Effector CD8-positive, alpha-beta T cell (primary cell): ENCODE results near the gene PRKAR2A.
"Not testable (repeated sequence)": the region's sequence is repeated elsewhere in the genome, so short reads cannot be mapped to it uniquely, and the experiment has no call there.

ENCODE experiments used
- DNase-seq: peaks from one replicate; lab custom pipeline; 2025; lab: John Stamatoyannopoulos, UW

PRKAR2A gene

DNA sequence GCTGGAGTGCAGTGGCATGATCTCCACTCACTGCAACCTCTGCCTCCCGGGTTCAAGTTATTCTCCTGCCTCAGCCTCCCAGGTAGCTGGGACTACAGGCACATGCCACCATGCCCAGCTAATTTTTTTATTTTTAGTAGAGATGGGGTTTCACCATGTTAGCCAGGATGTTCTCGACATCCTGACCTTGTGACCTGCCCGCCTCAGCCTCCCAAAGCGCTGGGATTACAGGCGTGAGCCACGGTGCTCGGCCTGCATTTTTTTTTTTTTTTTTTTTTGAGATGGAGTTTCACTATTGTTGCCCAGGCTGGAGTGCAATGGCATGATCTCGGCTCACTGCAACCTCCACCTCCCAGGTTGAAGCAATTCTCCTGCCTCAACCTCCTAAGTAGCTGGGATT lies 69.1 kb downstream of the PRKAR2A start:
- not testable (repeated sequence) for DNase-seq

DNA sequence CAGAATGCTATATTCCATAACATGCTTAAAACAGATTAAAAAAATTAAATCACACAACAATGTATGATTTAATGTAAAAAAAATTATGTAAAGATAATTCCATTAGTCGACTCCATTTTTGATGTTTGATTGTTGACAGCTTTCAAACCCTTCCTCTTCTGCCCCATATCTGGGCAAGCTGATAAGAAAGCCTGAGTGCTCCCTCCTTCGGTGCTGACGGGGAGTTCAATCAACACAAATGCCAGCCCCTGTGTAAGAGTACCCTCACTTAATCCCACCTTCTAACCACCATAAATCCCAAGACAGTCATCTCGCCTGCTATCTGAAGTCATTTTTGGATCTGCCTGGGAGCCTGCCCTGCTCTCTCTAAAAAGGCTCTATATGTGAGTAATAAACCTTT lies 70.8 kb downstream of the PRKAR2A start:
- no peak for DNase-seq

DNA sequence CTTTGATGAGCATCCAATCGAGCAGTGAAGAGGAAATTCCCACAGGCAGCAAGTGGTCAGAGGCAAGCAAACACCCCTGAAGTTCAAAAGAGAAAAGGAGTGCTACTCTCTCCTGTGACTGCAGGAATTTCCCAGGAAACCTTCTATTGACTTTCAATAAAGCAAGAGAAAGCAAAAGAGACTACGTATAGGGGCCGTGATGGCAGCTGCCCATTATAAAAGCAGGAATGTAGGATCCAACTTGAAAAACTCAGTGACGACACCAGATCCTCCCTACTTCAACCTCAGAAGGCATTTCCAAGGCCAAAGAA lies 77.5 kb downstream of the PRKAR2A start:
- no peak for DNase-seq

DNA sequence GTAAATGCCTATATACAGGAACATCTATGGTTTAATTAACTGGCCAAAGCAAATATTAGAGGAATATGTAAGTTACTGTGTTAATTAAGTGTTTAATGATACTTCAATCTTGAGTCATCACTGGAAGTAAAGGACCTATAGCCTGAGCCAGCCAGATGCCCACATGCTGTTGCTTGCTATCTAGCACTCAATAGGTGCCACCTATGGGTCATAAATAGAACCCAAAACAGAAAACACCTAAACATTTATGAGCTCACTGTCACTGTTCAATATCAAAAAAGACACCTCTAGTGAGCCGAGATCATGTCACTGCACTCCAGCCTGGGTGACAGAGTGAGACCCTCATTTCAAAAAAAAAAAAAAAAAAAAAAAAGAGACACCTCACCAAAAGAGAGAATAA lies 82.3 kb downstream of the PRKAR2A start:
- no peak for DNase-seq

DNA sequence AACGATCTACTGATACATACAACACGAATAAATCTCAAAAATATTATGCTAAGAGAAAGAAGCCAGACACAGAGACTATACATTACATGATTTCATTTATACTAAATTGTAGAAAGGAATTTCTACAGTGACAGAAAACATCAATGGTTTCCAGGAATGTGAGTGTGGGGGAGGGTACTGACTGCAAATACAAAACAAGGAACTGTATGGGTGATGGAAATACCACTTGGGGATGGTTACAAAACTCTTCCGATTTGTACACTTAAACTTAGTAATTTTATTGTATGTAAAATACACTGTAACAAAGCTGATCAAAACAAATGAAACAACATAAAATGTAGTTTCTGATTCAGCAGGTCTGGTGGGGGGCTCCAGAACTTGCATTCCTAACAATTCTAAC lies 84.9 kb downstream of the PRKAR2A start:
- DNase-seq = no peak

DNA sequence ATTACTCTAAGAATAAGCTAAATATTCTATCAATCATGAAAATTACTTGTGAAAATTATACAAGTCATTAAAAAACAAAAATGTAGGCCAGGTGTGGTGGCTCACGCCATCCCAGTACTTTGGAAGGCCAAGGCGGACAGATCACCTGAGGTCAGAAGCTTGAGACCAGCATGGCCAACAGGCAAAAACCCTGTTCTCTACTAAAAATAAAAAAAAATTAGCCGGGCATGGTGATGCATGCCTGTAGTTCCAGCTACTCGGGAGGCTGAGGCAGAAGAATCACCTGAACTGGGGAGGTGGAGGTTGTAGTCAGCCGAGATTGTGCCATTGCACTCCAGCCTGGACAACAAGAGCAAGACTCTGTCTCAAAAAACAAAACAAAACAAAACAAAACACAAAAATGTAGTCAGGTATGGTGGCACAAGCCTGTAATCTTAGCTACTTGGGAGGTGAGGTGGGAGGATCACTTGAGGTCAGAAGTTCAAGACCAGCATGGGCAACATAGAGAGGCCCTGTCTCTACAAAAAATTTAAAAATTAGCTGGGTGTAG lies 87.6 kb downstream of the PRKAR2A start:
- not testable (repeated sequence) for DNase-seq

DNA sequence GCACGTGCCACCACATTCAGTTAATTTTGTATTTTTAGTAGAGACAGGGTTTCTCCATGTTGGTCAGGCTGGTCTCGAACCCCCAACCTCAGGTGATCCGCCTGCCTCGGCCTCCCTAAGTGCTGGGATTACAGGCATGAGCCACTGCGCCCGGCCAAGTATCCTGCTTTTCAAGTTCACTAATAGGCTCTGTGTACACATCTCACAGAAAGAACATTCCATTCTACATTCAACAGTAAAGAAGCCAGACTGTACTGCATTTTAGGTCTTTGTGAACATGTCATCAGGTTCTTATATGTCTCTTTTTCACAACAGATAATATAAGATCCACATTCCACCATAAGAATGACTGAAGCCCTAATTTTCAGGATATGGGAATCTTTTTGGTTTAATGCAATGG lies 88.1 kb downstream of the PRKAR2A start:
- DNase-seq = not testable (repeated sequence)

DNA sequence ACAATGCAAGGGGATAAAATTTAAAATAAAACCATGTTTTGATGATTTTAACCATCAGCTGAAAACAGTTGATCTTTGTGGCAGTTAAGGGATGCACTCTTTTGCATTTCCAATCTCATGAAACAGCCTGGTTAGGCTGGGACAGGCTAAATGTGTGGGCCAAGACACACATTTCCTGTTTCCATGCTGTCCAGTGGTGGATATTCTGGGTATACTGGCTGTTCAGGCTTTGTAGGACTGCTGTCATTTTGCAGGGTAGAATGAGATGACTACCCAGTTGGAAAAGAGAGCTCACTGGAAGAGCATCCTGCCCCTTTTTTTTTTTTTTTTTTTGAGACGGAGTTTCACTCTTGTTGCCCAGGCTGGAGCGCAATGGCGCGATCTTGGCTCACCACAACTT lies 88.6 kb downstream of the PRKAR2A start:
- DNase-seq = no peak

DNA sequence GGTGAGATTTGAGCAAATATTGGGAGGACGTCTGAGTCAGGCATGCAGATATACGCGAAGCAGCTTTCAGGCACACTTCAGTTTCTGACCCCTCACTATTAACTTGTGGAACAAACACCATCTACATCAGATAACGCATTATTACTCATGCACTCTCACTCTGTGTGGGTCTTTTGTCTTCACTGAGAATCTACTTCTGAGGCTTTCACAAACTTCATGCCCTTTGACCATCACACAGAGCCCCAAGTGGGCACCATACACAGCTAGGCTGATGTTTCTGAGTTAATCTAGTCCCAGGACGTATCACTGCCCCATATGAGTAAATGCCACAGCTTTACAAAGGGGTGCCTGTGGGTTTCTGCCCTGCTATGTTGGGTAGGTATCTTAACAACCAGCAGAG lies 91.0 kb downstream of the PRKAR2A start:
- DNase-seq = no peak

DNA sequence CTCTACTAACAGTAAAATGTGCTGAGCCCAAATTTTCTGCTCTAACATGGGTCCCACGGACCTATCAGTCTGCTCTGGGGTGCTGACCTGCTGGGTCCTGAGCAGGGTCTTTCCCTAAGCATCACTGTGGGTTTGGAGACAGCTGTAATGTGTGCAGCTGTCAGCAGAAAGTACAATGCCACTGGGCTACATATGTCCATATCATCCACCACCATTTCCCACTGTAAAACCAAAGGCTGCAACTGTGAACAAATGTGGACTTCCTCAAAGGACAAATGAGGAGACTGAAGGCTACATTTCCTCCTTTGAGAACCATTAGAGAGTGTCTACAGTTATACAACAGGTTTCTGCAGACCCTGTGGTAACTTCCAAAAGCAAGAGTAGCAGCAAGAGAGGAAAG lies 96.8 kb downstream of the PRKAR2A start:
- no peak for DNase-seq

DNA sequence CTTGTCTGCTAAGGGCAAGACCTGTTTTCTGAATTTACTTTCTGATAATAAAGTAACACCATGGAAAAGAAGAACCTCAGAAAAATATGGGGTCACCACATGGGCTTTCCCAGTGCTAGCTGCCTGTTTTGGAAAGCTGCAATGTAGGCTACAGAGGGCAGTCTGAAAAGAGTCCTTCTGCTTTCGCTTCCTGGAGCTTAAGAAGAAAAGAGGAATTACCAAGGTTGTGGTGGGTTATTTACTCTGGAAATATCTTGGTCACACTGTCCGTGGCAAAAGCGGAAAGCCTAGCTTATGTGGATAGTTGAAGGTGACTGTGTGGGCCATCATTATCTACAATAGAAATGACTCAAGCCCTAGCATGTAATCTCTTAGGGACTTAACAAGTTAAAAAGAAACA lies 98.9 kb downstream of the PRKAR2A start:
- no peak for DNase-seq

DNA sequence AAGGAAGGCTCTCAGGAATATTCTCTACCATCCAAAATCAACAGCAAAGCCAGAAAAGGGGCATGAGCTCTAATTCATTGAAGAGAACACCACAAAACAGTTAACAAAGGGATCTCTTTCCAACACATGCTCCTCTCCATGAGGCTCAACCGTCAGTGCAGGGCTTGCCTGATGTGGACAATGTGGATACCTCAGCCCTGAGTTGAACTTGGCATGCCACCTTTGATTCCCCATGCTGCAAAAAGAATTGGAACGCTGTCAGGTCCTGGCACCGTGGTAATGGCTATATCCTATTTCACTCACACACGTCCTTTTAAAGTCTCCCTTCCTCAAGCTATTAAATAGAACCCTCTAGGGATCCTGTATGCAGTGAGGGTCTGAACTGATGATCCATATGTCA lies 100.0 kb downstream of the PRKAR2A start:
- DNase-seq = no peak

DNA sequence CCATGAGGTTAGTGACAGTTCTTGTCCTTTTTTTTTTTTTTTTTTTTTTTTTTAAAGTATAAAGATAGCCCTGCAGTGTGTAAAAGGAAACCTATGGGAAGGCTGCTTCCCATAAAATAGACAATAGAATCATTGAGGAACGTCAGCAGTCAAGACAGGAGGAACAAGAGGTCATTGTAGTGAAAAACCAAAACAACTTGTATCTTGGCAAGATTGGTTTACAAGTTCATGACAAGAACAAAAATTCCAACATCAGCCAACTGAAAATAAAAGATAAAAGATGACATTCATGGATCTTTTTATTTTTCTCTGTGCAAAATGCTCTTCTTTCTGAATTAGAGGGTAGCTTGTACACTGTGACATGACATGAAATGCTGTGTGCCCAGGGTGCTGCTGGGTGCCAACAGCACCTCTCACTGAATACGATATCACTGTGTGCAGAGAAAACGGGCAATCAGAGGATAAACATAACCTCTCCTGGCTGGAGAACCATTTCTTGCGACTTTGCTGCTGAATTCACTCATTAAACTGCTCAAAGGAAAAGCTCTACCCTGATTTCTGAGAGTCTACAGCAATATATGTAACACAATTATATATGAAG lies 100.6 kb downstream of the PRKAR2A start:
- DNase-seq = no peak

DNA sequence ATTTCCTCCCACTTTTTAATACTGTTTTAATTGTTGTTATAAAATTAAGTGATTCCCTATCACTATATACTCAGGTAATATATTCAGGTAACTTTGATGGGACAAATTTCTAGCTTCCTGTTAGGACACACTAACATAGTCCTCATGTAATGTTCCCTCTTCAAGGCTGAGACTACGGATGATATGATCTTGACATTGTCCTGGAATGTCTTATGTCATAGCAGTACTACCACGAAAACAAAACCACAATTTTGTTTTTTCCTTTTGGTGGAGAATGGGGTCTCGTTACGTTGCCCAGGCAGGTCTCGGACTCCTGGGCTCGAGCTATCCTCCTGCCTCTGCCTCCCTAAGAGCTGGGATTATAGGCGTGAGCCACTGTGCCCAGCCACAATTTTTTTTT lies 103.9 kb downstream of the PRKAR2A start:
- no peak for DNase-seq

DNA sequence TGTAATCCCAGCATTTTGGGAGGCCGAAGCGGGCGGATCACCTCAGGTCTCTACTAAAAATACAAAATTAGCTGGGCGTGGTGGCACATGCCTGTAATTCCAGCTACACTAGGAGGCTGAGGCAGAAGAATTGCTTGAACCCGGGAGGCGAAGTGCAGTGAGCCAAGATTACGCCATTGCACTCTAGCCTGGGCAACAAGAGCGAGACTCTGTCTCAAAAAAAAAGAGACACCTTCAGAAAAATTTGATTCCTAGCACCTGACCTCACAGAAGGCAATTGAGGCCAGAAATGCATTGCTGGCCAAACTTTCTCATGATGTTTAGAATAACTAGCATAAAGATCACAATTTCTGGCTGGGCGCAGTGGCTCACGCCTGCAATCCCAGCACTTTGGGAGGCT lies 106.4 kb downstream of the PRKAR2A start:
- not testable (repeated sequence) for DNase-seq

DNA sequence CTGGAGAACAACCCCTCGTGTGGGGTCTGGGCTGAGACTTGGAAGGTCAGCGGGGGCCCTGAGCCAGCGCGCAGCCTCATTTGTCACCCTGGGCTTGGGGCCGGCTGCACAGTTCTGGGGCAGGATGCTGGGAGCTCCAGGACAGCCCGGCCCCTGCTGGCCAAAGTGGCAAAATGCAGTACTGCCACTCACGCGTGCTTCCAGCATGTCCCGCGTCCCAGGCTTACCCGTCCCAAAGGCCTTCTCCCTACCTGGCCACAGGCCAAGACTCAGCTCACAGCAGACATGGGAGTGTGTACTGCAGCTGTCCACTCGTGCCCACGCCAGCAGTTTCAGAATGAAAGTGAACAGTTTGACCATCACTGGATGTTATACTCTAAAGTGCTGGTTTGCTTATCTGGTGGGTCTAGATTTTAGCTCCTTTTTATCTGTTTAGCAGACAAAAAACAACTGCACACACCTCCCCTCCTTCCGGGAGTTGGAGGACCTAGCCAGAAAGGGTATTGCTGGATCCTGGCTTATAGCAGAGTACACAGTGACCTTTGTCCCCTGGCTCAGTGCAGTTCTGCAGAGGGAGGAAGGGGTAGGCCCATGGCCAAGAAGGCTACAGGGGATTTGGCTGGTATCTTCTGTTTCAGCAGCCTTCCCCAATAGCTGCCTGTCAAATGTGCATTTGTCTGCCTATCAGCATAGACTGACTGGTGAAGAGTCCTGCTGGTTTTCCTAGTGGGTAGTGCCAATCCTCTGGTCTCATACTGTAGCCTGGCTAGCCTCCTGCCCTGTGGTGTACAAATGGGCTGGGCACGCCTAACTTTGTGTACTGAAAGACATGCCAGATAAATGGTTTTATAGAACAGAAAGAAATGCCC lies 107.5 kb downstream of the PRKAR2A start:
- DNase-seq = peak; percentile 12

DNA sequence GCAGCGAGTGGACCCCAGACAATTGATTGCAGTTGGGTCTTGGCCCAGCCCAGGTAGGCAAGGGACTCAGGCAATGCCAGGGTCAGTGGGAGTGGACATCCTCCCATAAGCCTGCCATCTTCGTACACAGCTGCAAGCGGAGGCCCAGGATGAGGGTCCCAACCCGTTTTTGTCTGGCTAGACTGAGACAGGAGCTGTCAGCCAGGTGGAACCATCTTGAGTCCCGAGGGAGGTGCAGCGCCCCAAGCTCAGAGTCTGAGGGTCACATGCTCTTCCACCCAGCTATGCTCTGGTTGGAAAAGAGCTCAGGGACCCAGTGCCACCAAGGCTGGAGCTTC lies 108.1 kb downstream of the PRKAR2A start:
- DNase-seq = no peak

DNA sequence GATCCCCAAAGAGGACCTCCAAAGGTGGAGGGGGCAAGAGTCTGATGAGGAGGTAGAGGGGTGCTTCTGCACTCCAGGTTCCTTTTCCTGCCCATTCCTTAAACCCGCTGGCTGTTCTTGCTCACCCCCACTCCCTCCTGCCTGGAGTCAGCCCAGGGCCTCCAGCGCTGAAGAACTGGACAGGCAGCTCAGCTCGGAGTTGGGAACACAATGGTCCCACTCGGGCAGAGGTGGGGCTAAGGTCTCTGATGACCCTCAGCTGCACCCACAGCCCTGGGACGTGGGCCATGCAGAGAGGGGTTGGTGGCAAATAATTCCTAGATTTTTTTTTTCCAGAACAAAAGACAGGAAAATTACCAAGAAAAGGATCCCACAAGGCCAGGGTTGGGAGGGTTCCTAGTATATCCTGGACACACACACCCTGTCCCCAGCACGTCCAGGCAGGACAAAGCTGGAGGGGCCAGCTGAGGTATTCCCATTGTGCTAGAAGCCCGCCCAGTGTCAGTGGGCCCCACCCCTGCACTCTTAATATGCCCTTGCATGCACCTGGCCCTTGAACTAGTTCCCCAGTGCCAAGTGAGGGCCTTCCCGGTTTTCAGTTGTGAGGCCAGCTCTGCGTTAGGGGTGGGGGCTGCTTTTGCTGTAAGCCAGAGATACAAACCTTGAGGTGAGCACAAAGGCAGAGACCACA lies 108.6 kb downstream of the PRKAR2A start:
- no peak for DNase-seq

DNA sequence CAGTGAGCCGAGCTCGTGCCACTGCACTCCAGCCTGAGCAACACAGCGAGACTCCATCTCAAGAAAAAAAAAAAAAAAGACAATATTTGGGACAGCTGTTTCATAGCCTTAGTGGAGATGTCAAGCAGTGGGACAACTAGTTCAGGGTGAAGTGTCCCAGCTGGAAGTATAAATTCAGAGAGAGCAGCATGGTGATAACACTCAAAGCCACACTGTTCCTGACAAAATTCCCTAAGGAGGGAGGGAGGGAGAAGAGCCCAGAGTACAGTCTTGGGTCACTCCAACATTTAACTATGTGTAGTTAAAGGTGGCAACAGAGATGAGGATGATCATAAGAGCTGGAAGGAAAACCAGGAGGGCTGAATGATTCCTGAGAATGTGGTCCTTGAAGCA lies 109.5 kb downstream of the PRKAR2A start:
- no peak for DNase-seq

DNA sequence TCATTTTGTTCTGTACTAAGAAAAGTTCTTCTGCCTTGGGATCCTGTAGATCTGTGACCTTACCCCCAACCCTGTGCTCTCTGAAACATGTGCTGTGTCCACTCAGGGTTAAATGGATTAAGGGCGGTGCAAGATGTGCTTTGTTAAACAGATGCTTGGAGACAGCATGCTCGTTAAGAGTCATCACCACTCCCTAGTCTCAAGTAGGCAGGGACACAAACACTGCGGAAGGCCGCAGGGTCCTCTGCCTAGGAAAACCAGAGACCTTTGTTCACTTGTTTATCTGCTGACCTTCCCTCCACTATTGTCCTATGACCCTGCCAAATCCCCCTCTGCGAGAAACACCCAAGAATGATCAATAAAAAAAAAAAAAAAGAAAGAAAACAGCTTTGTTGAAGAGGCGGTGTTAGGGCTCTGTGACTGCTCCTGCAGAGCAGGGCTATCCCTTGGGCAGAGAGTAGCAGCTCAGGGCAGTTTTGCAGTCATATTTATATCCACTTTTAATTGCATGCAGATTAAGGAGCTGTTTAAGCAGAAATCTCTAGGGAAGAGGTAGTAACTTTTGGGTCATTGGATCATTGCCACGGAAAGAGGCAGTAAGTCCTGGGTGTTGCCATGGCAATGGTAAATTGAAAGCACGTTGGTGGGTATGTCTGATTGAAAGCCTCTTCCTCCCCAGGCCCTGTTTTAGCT lies 112.5 kb downstream of the PRKAR2A start:
- DNase-seq = not testable (repeated sequence)

DNA sequence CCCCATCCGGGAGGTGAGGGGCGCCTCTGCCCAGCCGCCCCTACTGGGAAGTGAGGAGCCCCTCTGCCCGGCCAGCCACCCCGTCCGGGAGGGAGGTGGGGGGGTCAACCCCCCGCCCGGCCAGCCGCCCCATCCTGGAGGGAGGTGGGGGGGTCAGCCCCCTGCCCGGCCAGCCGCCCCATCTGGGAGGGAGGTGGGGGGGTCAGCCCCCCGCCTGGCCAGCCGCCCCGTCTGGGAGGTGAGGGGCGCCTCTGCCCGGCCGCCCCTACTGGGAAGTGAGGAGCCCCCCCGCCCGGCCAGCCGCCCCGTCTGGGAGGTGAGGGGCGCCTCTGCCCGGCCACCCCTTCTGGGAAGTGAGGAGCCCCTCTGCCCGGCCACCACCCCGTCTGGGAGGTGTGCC lies 113.1 kb downstream of the PRKAR2A start:
- DNase-seq = not testable (repeated sequence)

DNA sequence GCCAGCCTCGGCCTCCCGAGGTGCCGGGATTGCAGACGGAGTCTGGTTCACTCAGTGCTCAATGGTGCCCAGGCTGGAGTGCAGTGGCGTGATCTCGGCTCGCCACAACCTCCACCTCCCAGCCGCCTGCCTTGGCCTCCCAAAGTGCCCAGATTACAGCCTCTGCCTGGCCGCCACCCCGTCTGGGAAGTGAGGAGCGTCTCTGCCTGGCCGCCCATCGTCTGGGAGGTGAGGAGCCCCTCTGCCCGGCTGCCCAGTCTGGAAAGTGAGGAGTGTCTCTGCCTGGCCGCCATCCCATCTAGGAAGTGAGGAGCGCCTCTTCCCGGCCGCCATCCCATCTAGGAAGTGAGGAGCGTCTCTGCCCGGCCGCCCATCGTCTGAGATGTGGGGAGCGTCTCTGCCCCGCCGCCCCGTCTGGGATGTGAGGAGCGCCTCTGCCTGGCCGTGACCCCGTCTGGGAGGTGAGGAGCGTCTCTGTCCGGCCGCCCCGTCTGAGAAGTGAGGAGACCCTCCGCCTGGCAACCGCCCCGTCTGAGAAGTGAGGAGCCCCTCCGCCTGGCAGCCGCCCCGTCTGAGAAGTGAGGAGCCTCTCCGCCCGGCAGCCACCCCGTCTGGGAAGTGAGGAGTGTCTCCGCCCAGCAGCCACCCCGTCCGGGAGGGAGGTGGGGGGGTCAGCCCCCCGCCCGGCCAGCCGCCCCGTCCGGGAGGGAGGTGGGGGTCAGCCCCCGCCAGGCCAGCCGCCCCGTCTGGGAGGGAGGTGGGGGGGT lies 113.7 kb downstream of the PRKAR2A start:
- not testable (repeated sequence) for DNase-seq
